PC-3 (cell line): ENCODE results near the gene HAGHL.

Source experiments
- EZH2 ChIP-seq: fragments of 300-600 bp; sonication (generic); IDR thresholded peaks from one replicate; pipeline ENCODE4 v1.6.1; 2017; ENCODE audit warnings: antibody characterized with exemption, mild to moderate bottlenecking, low read length; ENCODE audit not compliant: unreplicated experiment
- TF ChIP-seq, protein P1 (sequence below): fragments of 300-600 bp; sonication (generic); conservative IDR thresholded peaks from 2 replicates; pipeline ENCODE4 v1.5.1; 2017; ENCODE audit warnings: antibody characterized with exemption, low read depth, mild to moderate bottlenecking, low read length

DNA sequence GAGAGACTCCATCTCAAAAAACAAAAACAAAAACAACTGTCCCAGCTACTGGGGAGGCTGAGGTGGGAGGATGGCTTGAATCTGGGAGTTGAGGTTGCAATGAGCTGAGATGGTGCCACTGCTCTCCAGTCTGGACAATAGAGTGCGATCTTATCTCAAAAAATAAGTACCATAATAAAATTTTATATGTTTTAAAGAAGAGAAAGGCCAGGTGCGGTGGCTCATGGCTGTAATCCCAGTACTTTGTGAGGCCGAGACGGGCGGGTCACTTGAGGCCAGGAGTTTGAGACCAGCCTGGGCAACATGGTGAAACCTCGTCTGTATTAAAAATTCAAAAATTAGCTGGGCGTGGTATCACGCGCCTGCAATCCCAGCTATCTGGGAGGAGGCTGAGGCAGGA, 49.9 kb downstream of the HAGHL start:
- TF ChIP-seq, protein P1, sequence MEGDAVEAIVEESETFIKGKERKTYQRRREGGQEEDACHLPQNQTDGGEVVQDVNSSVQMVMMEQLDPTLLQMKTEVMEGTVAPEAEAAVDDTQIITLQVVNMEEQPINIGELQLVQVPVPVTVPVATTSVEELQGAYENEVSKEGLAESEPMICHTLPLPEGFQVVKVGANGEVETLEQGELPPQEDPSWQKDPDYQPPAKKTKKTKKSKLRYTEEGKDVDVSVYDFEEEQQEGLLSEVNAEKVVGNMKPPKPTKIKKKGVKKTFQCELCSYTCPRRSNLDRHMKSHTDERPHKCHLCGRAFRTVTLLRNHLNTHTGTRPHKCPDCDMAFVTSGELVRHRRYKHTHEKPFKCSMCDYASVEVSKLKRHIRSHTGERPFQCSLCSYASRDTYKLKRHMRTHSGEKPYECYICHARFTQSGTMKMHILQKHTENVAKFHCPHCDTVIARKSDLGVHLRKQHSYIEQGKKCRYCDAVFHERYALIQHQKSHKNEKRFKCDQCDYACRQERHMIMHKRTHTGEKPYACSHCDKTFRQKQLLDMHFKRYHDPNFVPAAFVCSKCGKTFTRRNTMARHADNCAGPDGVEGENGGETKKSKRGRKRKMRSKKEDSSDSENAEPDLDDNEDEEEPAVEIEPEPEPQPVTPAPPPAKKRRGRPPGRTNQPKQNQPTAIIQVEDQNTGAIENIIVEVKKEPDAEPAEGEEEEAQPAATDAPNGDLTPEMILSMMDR = no peak
- TF ChIP-seq EZH2 = no peak
